C4-2B (cell line): ENCODE results near the gene RBM25.

Experiments
- CTCF ChIP-seq: fragments of 450-650 bp; conservative IDR thresholded peaks from 2 replicates; pipeline ENCODE4 v1.5.1; 2017; ENCODE audit warnings: mild to moderate bottlenecking
- ZFX ChIP-seq: fragments of 450-650 bp; IDR thresholded peaks from 2 replicates; pipeline ENCODE4 v1.6.1; 2017

- TF ChIP-seq CTCF (no peak), ZFX (no peak)
These were observed 84.7 kb downstream of the RBM25 start for GRCh38 chr14:73143003-73143402.
